K562 (cell line): ENCODE data around the gene RGS7. TPM values are rescaled to one million over a fixed set of nuclear protein-coding genes. Genes with fewer than 3 reads are reported as not detected.

Experiments used
- ATAC-seq: fragments of 200-7000 bp; cut with Tn5 transposase; 3 replicates; pipeline ENCODE4 v1.9.1; 2020; ENCODE audit warnings: moderate library complexity
- BruUV-seq: library from RNA; stranded (reverse); fragments of 400-500 nt; replicated peaks from 2 replicates; lab custom pipeline; 2021; lab: Mats Ljungman, UMichigan
- CTCF ChIA-PET: fragments of 300-600 bp; formaldehyde crosslinking; extraction: SDS; loops from one replicate; lab custom pipeline; 2021; ENCODE audit warnings: low intra/inter-chr PET ratio; lab: Yijun Ruan, JAX
- POLR2A ChIA-PET: fragments of 300-600, 350-650 bp; sonication (Branson Sonifier 250); formaldehyde crosslinking; extraction: SDS; loops from one replicate; lab custom pipeline; 2021; ENCODE audit warnings: antibody characterized with exemption, inconsistent platforms; lab: Yijun Ruan, JAX
- DNase-seq, 4 experiments: peaks; one replicate each; pipeline versions ENCODE4 v3.0.0 to v3.0.0-alpha.2; 2011 to 2018; ENCODE audit warnings: low spot score in 3 of 4, mixed read lengths in 3 of 4; ENCODE audit errors: extremely low read depth in 1 of 4
- FAIRE-seq: peaks from 2 replicates; lab custom pipeline; 2011; peaks lifted over from hg19 to GRCh38; lab: Jason Lieb, UNC
- H2AFZ ChIP-seq: 2 replicates; pipeline ENCODE4 v1.6.0; 2011; ENCODE audit warnings: low read depth, low read length, control low read depth, inconsistent platforms
- H3K27ac ChIP-seq: fragments of 200-600 bp; 3 replicates; pipeline ENCODE4 v1.8.0; 2011; ENCODE audit warnings: low read depth, mild to moderate bottlenecking, control low read depth, inconsistent platforms, low read length, moderate library complexity, mixed read lengths; ENCODE audit errors: extremely low read depth
- H3K27me3 ChIP-seq, 2 experiments: fragments of 300-600 bp in 1 of 2; 2 replicates in 1 of 2; 3 replicates in 1 of 2; pipeline versions ENCODE4 v1.6.0 to v1.8.0; 2011; ENCODE audit warnings: inconsistent platforms in 2 of 2, low read length in 2 of 2, mild to moderate bottlenecking in 1 of 2, mixed read lengths in 1 of 2, moderate library complexity in 1 of 2; ENCODE audit not compliant: control insufficient read depth in 2 of 2, insufficient read depth in 2 of 2
- H3K36me3 ChIP-seq: fragments of 300-600 bp; 3 replicates; pipeline ENCODE4 v1.8.0; 2011; ENCODE audit warnings: mild to moderate bottlenecking, low read length, inconsistent platforms; ENCODE audit not compliant: control insufficient read depth, insufficient read depth
- H3K4me1 ChIP-seq, 2 experiments: fragments of 200-600 bp in 1 of 2; replicated peaks in 1 of 2; 2 replicates in 1 of 2; 3 replicates in 1 of 2; pipeline versions ENCODE4 v1.5.1 to v1.8.0; 2011; ENCODE audit warnings: inconsistent platforms in 2 of 2, low read length in 2 of 2, mild to moderate bottlenecking in 1 of 2, mixed read lengths in 1 of 2, moderate library complexity in 1 of 2; ENCODE audit not compliant: control insufficient read depth in 2 of 2, insufficient read depth in 2 of 2
- H3K4me2 ChIP-seq: 2 replicates; pipeline ENCODE4 v1.6.1; 2011; ENCODE audit warnings: low read length, control low read depth, inconsistent platforms, mixed read lengths; ENCODE audit not compliant: insufficient read depth
- H3K4me3 ChIP-seq: fragments of 200-600 bp; sonication (generic), shearing (Covaris generic); 2 replicates; pipeline ENCODE4 v1.5.1; 2016; ENCODE audit warnings: control low read depth, inconsistent platforms
- H3K79me2 ChIP-seq: fragments of 200-600 bp; 3 replicates; pipeline ENCODE4 v1.8.0; 2011; ENCODE audit warnings: low read length, inconsistent platforms; ENCODE audit not compliant: control insufficient read depth, insufficient read depth
- H3K9ac ChIP-seq, 2 experiments: 2 replicates each; pipeline versions ENCODE4 v1.6.0 to v1.6.1; 2011; ENCODE audit warnings: low read depth in 2 of 2, low read length in 2 of 2, control low read depth in 1 of 2, inconsistent platforms in 1 of 2, mild to moderate bottlenecking in 1 of 2, mixed read lengths in 1 of 2; ENCODE audit not compliant: insufficient read depth in 1 of 2
- H3K9me1 ChIP-seq: one replicate; pipeline ENCODE4 v1.6.0; 2011; ENCODE audit warnings: inconsistent platforms, mild to moderate bottlenecking, low read length, moderate library complexity; ENCODE audit not compliant: control insufficient read depth, insufficient read depth
- H3K9me3 ChIP-seq: replicated peaks from 2 replicates; pipeline ENCODE4 v1.5.1; 2011; ENCODE audit warnings: low read depth, low read length, inconsistent platforms; ENCODE audit not compliant: control insufficient read depth, insufficient read depth
- H4K20me1 ChIP-seq: replicated peaks from 2 replicates; pipeline ENCODE4 v1.6.1; 2011; ENCODE audit warnings: low read length, inconsistent platforms, mixed read lengths; ENCODE audit not compliant: control insufficient read depth, insufficient read depth
- EGR1 ChIP-seq: fragments of 450-650 bp; conservative IDR thresholded peaks from 2 replicates; pipeline ENCODE4 v1.6.1; 2017; ENCODE audit warnings: mild to moderate bottlenecking
- HNRNPK ChIP-seq: fragments of 200-400 bp; formaldehyde crosslinking; IDR thresholded peaks from one replicate; pipeline ENCODE4 v1.6.1; 2018; ENCODE audit warnings: mild to moderate bottlenecking, low read depth, low read length; ENCODE audit not compliant: poor library complexity, severe bottlenecking
- POLR2B ChIP-seq: fragments of 450-650 bp; IDR thresholded peaks from 2 replicates; pipeline ENCODE4 v1.6.1; 2018; ENCODE audit warnings: low read depth; ENCODE audit not compliant: partially characterized antibody
- PTTG1 ChIP-seq: fragments of 450-650 bp; IDR thresholded peaks from 2 replicates; pipeline ENCODE4 v1.6.1; 2016; ENCODE audit warnings: low read depth, mild to moderate bottlenecking, missing genetic modification characterization, missing compliant biosample characterization
- PURB ChIP-seq: sonication (generic); formaldehyde crosslinking; IDR thresholded peaks from 2 replicates; pipeline ENCODE4 v1.9.0; 2021; ENCODE audit warnings: low read depth, mild to moderate bottlenecking, missing genetic modification reagents
- ZC3H8 ChIP-seq: fragments of 450-650 bp; IDR thresholded peaks from 2 replicates; pipeline ENCODE4 v1.6.1; 2017
- ZNF133 ChIP-seq: fragments of 250-450 bp; sonication (Bioruptor Pico); IDR thresholded peaks from 2 replicates; pipeline ENCODE4 v1.4.0; 2020; ENCODE audit warnings: mild to moderate bottlenecking
- ZNF324 ChIP-seq: fragments of 250-450 bp; sonication (Bioruptor Pico); IDR thresholded peaks from 2 replicates; pipeline ENCODE4 v1.4.0; 2020; ENCODE audit warnings: mild to moderate bottlenecking
- ZNF408 ChIP-seq: fragments of 250-450 bp; sonication (Bioruptor Pico); IDR thresholded peaks from 2 replicates; pipeline ENCODE4 v1.4.0; 2020; ENCODE audit warnings: low read depth, mild to moderate bottlenecking, moderate library complexity
- ZNF431 ChIP-seq: sonication (generic); formaldehyde crosslinking; IDR thresholded peaks from 2 replicates; pipeline ENCODE4 v1.8.0; 2022; ENCODE audit warnings: mild to moderate bottlenecking, missing genetic modification reagents
- WGBS: fragments of 100-300 bp; shearing (Covaris generic); methylation state at CpG from one replicate; pipeline ENCODE4 v1.1.6; 2016; ENCODE audit warnings: low coverage, mixed read lengths; ENCODE audit not compliant: insufficient coverage; ENCODE audit errors: missing lambda C conversion rate; 5-methylcytosine and 5-hydroxymethylcytosine counted together
- in situ Hi-C: fragments of 300-500 bp; cut with MboI; formaldehyde crosslinking; loops from 4 replicates; pipeline ENCODE4 v1.15.0; 2018; ENCODE audit warnings: inconsistent platforms, mixed read lengths
- intact Hi-C: fragments of 100-400 bp; cut with micrococcal nuclease; formaldehyde crosslinking; loops from 2 replicates; pipeline ENCODE4 v1.14.2; 2022
- polyA plus RNA-seq, 8 experiments: library from polyadenylated mRNA; depleted of rRNA in 4 of 8; stranded (reverse) in 5 of 8; unstranded in 3 of 8; fragments of >200 nt; fragmentation: Nextera tagmentation in 2 of 8; fragmentation: Illumina TruSeq in 1 of 8; extraction: Ambion mirVana in 2 of 8; extraction: Trizol in 1 of 8; gene quantifications; 2 replicates each; pipeline versions ENCODE4 v1.2.1 to v1.2.3, GENCODE V29; 2011 to 2014; ENCODE audit warnings: inconsistent platforms in 1 of 8, missing spikeins in 1 of 8
- total RNA-seq, 7 experiments: library from RNA; depleted of rRNA in 6 of 7; stranded (reverse); fragments of >200 nt in 6 of 7; fragmentation: Illumina TruSeq in 2 of 7; extraction: Trizol in 2 of 7; gene quantifications; 2 replicates each; pipeline versions ENCODE4 v1.2.1 to v1.2.3, GENCODE V29; 2011 to 2021; ENCODE audit warnings: low replicate concordance in 1 of 7

Gene RGS7
- total and polyA plus RNA-seq, 9 of the 15 experiments (the other 6 are each of a cell fraction or from before 2014, with no cell fraction given) = not detected

- no peak for TF ChIP-seq HNRNPK
Observed at GRCh38 chr1:240854367-240854766, 502.6 kb downstream of the RGS7 start (continued).

GRCh38 chr1:240847325-240847724 is 509.7 kb downstream of the RGS7 start:
- ChIA-PET POLR2A (no interaction called here), CTCF (no interaction called here)
- no peak for DNase-seq
- no peaks in the 10 kb centered on the region for H3K4me1 ChIP-seq
- H3K9me3 ChIP-seq = no peaks in the 10 kb centered on the region; the same call in 1 of the 2 replicates
- H3K9ac ChIP-seq = no peak overlapping the region
- H3K4me2 ChIP-seq = no peak overlapping the region
- H3K4me3 ChIP-seq = no peak overlapping the region
- intact Hi-C loops (no loop called here), in situ Hi-C loops (no loop called here)
- whole genome bisulfite sequencing = 3% methylated on average over 2 of the region's 2 CpGs
- H2AFZ ChIP-seq = no peak overlapping the region
- no peaks in the 10 kb centered on the region for H4K20me1 ChIP-seq
- no TSS peak for BruUV-seq
- H3K79me2 ChIP-seq = no peaks in the 10 kb centered on the region
- H3K27ac ChIP-seq = no peak overlapping the region
- ATAC-seq = no peak
- no peaks in the 10 kb centered on the region for H3K9me1 ChIP-seq
- no peak for TF ChIP-seq ZNF431 (CRISPR knock-in tag)
- no peaks in the 10 kb centered on the region for H3K27me3 ChIP-seq
- H3K36me3 ChIP-seq = no peaks in the 10 kb centered on the region
- FAIRE-seq = no peak

GRCh38 chr1:240844486-240844885 is 512.5 kb downstream of the RGS7 start:
- FAIRE-seq = no peak
- no peaks in the 10 kb centered on the region for H3K36me3 ChIP-seq
- H3K9me3 ChIP-seq = no peaks in the 10 kb centered on the region; the same call in 1 of the 2 replicates
- intact Hi-C loops (no loop called here), in situ Hi-C loops (no loop called here)
- H3K27ac ChIP-seq = no peak overlapping the region
- WGBS = 0% methylated on average over 1 of the region's 1 CpG
- no peak for DNase-seq
- H3K4me3 ChIP-seq = no peak overlapping the region
- ChIA-PET CTCF (no interaction called here), POLR2A (no interaction called here)
- H3K4me1 ChIP-seq = no peaks in the 10 kb centered on the region
- H3K79me2 ChIP-seq = no peaks in the 10 kb centered on the region
- no peak overlapping the region for H3K4me2 ChIP-seq
- H3K9me1 ChIP-seq = no peaks in the 10 kb centered on the region
- H2AFZ ChIP-seq = no peak overlapping the region
- ATAC-seq = no peak
- H4K20me1 ChIP-seq = no peaks in the 10 kb centered on the region
- no TSS peak for BruUV-seq
- H3K27me3 ChIP-seq = no peaks in the 10 kb centered on the region
- H3K9ac ChIP-seq = no peak overlapping the region
- TF ChIP-seq ZC3H8 (no peak), PURB (CRISPR knock-in tag) (no peak), ZNF408 (CRISPR knock-in tag) (no peak), EGR1 (no peak), POLR2B (no peak), ZNF324 (CRISPR knock-in tag) (no peak), PTTG1 (tag) (no peak), ZNF133 (CRISPR knock-in tag) (no peak)
